HG02970 (cell line): Measurements from ENCODE around the gene PNRC1.
A peak's percentile ranks its signal among the peaks of the same experiment; 100 is the strongest.
"Not testable (repeated sequence)": the region's sequence is repeated elsewhere in the genome, so short reads cannot be mapped to it uniquely, and the experiment has no call there.

Experiments used
- ATAC-seq: cut with Tn5 transposase; IDR thresholded peaks from one replicate; pipeline ENCODE4 v1.9.1; 2021; ENCODE audit warnings: mild to moderate bottlenecking, moderate library complexity, moderate number of reproducible peaks; ENCODE audit not compliant: unreplicated experiment, low FRiP score

Gene PNRC1

GRCh38 chr6:89080281-89081128 lies at the start of gene PNRC1:
TSS of gene PNRC1 (plus strand) at chr6:89080751. CDS start at chr6:89080895, 144 bp downstream.
- peak; percentile 78 for ATAC-seq

DNA sequence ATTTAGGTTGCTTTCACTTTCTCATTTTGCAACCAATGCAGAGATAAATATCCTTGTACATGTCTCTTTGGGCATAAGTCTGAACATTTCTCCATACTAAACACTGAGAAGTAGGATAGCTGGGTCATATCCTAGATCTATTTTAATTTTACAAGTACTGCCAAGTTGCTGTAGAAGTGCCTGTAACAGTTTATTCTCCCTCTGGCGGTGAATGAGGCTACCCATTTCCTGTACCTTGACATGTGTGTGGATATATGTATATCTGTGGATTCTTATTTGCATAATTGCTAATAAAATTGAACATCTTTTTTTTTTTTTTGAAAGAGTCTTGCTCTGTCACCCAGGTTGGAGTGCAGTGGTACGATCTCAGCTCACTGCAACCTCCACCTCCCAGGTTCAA lies 48.0 kb upstream of the PNRC1 start:
- no peak for ATAC-seq

GRCh38 chr6:89033461-89033860 lies 47.1 kb upstream of the PNRC1 start:
- no peak for ATAC-seq

- not testable (repeated sequence) for ATAC-seq
These were observed 46.4 kb upstream of the PNRC1 start for GRCh38 chr6:89034116-89034515.

DNA sequence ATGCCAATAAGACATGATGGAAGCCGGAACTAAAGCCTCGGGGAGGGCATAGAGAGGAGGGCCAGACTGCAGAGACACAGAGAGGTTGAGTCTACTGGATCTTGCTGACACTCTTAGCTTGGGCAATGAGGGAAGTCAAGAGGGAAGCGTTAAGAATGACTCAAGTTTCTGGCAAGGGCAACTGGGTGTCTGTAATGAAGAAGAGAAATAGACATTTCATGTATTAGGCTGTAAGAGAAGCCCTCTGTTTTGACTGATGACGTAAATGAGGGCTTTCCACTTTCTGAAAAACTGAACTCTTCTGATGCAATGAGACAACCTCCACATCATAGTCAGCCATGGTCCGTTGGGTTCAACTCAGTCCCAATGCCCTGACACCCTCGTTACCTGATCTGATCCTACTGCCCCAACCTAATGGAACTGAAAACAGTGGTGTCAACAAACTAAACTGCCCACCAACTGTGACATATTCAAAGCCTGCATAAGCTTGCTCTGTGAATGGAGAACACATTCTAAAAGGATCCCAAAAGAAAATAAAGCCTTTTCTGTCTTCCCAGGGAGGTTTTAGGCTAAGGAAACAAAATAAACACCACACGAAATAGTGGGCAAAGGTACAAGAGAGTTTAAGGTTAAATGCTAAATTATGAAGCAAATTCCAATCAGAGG lies 45.8 kb upstream of the PNRC1 start:
- no peak for ATAC-seq

GRCh38 chr6:89035252-89036101 lies 45.1 kb upstream of the PNRC1 start:
- ATAC-seq = no peak

DNA sequence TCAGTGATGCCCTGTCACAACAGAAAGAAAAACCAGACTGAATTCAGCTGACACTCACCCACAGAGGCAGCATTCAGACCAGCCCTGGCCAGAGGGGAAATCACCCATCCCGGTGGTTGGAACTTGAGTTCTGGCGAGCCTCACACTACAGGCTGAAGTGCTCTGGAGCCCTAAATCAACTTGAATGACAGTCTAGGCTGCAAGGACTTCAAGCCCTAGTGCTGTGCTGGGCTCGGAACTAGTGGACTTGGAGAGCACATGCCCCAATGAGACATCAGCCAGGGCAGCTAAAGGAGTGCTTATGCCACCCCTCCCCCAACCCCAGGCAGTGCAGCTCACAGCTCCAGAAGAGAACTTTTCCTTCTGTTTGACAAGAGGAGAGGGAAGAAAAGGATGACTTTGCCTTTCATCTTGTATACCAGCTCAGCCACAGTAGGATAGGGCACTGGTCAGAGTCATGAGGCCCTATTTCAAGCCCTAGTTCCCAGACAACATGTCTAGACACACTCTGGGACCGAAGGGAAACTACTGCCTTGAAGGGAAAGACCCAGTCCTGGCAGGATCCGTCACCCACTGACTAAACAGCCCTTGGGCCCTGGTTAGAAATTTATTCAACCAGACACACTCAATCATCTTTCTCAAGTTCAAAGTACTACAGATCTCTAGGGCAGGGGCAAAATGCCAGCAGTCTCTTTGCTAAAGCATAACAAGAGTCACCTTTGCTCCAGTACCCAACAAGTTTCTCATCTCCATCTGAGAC lies 43.2 kb upstream of the PNRC1 start:
- no peak for ATAC-seq

- ATAC-seq = not testable (repeated sequence)
These were observed 42.7 kb upstream of the PNRC1 start for GRCh38 chr6:89037901-89038293.

- no peak for ATAC-seq
These were observed 37.9 kb upstream of the PNRC1 start for GRCh38 chr6:89042664-89043063.

DNA sequence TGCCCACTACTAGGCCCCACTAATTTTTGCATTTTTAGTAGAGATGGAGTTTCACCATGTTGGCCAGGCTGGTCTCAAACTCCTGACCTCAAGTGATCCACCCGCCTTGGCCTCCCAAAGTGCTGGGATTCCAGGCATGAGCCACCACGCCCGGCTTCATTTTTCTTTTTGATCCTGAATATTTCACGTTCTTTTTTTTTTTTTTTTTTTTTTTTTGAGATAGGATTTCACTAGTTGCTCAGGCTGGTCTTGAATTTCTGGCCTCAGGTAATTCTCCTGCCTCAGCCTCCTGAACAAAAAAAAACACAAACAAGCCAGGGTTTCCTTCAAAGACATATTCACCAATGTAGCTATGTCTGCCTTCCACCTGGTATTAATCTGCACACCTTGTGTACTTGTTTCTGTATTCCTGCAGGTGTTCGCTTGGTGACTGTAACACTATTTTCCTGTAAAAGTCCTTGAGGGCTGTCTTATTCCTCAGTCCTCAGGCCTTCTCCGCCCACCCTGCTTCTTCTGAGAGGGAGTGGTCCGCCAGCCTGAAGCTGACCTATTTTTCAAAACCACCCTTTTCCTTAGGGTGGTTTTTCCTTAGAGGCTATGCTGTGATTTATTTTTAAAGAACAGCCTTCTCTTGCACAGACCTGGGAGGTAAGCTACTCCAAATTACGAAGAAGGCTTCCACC lies 36.1 kb upstream of the PNRC1 start:
- no peak for ATAC-seq

GRCh38 chr6:89045011-89045387 lies 35.6 kb upstream of the PNRC1 start:
- ATAC-seq = no peak

- no peak for ATAC-seq
These were observed 35.0 kb upstream of the PNRC1 start for GRCh38 chr6:89045576-89045975.

GRCh38 chr6:89047473-89047872 lies 33.1 kb upstream of the PNRC1 start:
- no peak for ATAC-seq

- ATAC-seq = no peak
These were observed 32.1 kb upstream of the PNRC1 start for GRCh38 chr6:89048288-89048923.

DNA sequence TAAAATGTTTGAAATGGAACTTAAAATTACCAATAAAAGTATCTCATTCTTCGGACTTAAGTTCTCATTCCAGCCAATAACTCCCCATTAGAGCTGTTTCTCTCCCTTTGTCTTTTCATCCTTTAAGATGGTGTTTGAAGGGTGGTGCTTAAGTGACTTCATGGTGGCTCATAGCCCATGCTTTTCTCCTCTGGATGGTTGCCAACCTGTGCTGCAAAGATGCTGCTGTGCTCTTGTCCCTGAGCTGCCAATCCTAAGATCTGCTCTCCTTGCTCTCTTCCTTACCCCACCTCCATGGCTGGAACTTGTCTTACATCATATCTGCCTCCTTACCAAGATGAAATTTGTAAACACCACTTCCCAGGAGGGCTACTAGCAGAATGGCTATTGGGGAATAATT lies 31.6 kb upstream of the PNRC1 start:
- ATAC-seq = no peak

DNA sequence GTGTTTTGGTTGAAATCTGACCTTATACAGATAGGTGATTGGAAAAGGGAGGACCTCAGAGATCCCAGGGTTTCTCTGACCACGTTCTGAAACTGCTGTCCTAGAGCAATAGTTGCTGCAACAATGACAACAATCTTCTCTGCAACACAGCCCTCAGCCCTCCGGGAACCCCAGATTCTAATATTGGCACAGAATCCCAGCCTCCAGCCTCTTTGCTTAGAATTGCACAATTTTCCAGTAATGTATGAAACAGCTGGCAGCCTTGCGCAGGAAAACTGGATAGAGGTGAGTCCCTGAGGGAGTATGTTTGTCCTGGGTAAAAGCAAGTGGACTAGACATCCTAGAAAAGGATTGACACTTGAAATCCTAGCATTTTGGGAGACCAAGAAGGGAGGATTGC lies 30.4 kb upstream of the PNRC1 start:
- no peak for ATAC-seq

GRCh38 chr6:89050697-89051096 lies 29.9 kb upstream of the PNRC1 start:
- no peak for ATAC-seq

- ATAC-seq = no peak
These were observed 28.9 kb upstream of the PNRC1 start for GRCh38 chr6:89051676-89052075.

- ATAC-seq = no peak
These were observed 26.3 kb upstream of the PNRC1 start for GRCh38 chr6:89054208-89054607.
